ENCODE data around the gene ANKRD27. TPM values are rescaled to one million over a fixed set of nuclear protein-coding genes. Genes with fewer than 3 reads are reported as not detected.

Gene ANKRD27
- 10 to 100 TPM; 14.7 to 44.3 (median 34.6) TPM for total RNA-seq

DNA sequence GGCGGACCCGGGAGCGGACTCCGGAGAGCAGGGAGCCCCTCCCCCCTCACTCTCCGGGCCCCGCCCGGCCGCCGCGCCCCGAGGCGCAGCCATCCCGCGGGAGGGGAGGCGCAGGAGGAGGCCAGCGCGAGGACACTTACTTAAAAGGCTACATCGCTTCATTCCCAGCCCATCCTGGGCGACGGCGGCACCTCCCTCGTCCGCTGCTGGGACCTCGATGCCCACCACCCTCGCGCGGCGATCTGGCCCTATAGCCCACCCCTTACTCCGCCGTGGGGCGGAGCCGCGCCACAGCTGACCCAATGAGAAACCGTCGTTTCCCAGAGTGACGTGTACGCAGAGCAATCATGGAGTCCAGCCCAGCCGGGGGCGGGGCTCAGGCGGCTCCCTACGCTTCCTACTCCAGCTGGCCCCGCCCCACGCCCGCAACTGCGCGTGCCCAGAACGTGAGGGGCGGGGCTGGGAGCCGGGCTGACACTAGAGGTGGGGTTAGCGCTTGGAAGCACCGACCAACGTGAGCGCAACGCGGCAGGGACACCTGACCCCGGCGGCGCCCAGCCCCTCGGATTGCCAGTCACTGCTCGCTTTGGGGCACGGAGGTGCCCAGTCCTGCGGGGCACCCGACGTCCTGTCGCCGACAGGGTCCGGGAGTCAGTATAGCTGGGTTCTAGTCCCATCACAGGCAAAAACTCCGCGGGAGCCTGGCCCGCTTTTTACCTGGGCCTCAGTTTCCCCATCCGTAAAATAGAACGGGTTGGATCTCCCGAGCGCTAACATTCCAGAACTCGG is at the start of gene ANKRD27:
TSS of gene ANKRD27 (minus strand) at position 250 of the 789 bp plus-strand sequence. CDS start 16,165 bp downstream, outside the sequence.
- Histone ChIP-seq H3K9me3 (no peaks in the 10 kb centered on the region), H3K36me3 (no peaks in the 10 kb centered on the region), H3K27ac (peak within 1 kb of the TSS; percentile 85 to 93 (median 87)), H3K4me3 (peak within 1 kb of the TSS; percentile 64 to 88 (median 84)), H3K4me1 (peaks cover 9 to 35% (median 27%) of the 10 kb centered on the region in 4 donors), H3K27me3 (peaks cover 31% of the 10 kb centered on the region)
- WGBS, 2 donors (ENCODE audit: low coverage in 1 of 2), result 0 to 1% methylated on average over 19 to 34 of the region's 75 CpGs
- TF ChIP-seq POLR2AphosphoS5 (IDR thresholded peaks at IDR 0.05) (peak; percentile 72 to 77 (median 72)), POLR2A (IDR thresholded peaks at IDR 0.05) (peak; percentile 64)
- TF ChIP-seq, protein P1, sequence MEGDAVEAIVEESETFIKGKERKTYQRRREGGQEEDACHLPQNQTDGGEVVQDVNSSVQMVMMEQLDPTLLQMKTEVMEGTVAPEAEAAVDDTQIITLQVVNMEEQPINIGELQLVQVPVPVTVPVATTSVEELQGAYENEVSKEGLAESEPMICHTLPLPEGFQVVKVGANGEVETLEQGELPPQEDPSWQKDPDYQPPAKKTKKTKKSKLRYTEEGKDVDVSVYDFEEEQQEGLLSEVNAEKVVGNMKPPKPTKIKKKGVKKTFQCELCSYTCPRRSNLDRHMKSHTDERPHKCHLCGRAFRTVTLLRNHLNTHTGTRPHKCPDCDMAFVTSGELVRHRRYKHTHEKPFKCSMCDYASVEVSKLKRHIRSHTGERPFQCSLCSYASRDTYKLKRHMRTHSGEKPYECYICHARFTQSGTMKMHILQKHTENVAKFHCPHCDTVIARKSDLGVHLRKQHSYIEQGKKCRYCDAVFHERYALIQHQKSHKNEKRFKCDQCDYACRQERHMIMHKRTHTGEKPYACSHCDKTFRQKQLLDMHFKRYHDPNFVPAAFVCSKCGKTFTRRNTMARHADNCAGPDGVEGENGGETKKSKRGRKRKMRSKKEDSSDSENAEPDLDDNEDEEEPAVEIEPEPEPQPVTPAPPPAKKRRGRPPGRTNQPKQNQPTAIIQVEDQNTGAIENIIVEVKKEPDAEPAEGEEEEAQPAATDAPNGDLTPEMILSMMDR (IDR thresholded peaks at IDR 0.05), result no peak
- intact Hi-C loops (cut with DNase I; ENCODE audit: low total_unique reads) (no loop called here), in situ Hi-C loops (cut with MboI; ENCODE audit: low pct_ligation_motif_present in 1 of 4, low pct_unique_long_range_greater_than_20kb in 1 of 4, low sequenced_read_pairs in 3 of 4) (no loop called here)
- DNase-seq, result peak; percentile 99

DNA sequence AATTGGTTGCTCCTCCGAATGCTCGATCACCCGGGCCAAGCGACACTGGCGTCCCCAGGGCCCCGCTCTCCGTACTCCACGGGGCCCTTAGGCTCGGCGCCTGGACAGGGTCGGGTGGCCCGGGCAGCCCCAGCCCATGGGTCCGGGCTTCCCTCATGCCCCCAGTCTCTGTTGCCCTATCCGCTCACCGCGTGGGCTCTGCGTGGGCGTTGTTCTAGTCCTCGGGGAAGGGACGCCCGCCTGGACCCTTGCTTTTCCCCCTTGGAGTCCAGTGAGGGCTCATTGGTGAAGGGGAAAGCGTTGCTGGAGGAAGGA is 45.9 kb upstream of the ANKRD27 start:
- in situ Hi-C loops (cut with MboI; ENCODE audit: low pct_ligation_motif_present in 1 of 4, low pct_unique_long_range_greater_than_20kb in 1 of 4, low sequenced_read_pairs in 3 of 4), result no loop called here

DNA sequence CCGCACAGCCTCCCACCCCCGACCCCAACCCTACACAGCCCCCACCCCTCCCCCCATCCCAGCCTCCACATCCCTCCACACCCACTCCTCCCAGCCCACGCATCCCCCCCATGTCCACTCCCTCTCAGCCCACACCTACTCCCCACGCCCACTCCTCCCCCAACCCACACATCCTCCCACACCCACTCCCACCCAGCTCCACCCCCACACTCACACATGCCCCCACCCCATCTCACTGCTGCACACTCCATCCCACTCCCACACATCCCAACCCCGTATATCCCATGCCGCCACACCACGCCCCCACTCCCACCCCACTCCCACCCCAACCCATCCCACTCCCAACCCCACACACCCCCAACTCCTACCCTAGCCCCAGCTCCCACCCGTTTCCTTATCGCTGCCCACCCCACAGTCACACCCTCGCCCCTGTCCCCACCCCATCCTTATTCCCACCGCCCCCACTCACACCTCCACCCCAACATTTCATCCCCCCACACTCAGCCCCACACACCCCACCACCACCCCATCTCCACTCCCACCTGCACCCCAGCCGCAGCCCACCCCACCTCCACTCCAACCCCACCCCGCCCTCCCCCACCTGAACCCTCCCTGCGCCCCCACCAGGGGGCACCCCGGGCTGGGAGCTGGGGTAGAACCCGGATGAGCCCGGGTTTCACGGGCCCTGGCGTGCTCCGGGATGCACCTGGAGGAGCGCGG is 45.4 kb upstream of the ANKRD27 start:
- no peaks in the 10 kb centered on the region for H3K27me3 ChIP-seq
- TF ChIP-seq, protein P1 (IDR thresholded peaks at IDR 0.05), result no peak
- TF ChIP-seq EP300 (IDR thresholded peaks at IDR 0.05; ENCODE audit: low read depth) (no peak), POLR2A (IDR thresholded peaks at IDR 0.05) (no peak), POLR2AphosphoS5 (IDR thresholded peaks at IDR 0.05) (no peak)
- H3K36me3 ChIP-seq, result no peaks in the 10 kb centered on the region
- intact Hi-C loops (cut with DNase I; ENCODE audit: low total_unique reads), result no loop called here
- H3K4me1 ChIP-seq, result no peaks in the 10 kb centered on the region
- no peak overlapping the region for H3K27ac ChIP-seq
- no peak overlapping the region for H3K4me3 ChIP-seq
- 96% methylated on average over 9 of the region's 22 CpGs; no CpG with 5 or more reads in 1 of the 2 donors for WGBS, 2 donors (ENCODE audit: low coverage in 1 of 2)
- no peaks in the 10 kb centered on the region for H3K9me3 ChIP-seq
- in situ Hi-C loops (cut with MboI; ENCODE audit: low pct_ligation_motif_present in 1 of 4, low pct_unique_long_range_greater_than_20kb in 1 of 4, low sequenced_read_pairs in 3 of 4), result no loop called here
- no peak for DNase-seq

More for the DNA sequence above, 45.9 kb upstream of the ANKRD27 start:
- no peak for DNase-seq
- intact Hi-C loops (cut with DNase I; ENCODE audit: low total_unique reads), result no loop called here
- Histone ChIP-seq H3K27me3 (no peaks in the 10 kb centered on the region), H3K4me1 (no peaks in the 10 kb centered on the region), H3K4me3 (no peak overlapping the region), H3K9me3 (no peaks in the 10 kb centered on the region), H3K36me3 (no peaks in the 10 kb centered on the region), H3K27ac (no peak overlapping the region)
- WGBS, 2 donors (ENCODE audit: low coverage in 1 of 2), result 95% methylated on average over 22 of the region's 22 CpGs; no CpG with 5 or more reads in 1 of the 2 donors
- no peak for TF ChIP-seq EP300 (IDR thresholded peaks at IDR 0.05; ENCODE audit: low read depth)
- no peak for TF ChIP-seq POLR2A (IDR thresholded peaks at IDR 0.05)
- no peak for TF ChIP-seq POLR2AphosphoS5 (IDR thresholded peaks at IDR 0.05)
- TF ChIP-seq, protein P1 (IDR thresholded peaks at IDR 0.05), result no peak

DNA sequence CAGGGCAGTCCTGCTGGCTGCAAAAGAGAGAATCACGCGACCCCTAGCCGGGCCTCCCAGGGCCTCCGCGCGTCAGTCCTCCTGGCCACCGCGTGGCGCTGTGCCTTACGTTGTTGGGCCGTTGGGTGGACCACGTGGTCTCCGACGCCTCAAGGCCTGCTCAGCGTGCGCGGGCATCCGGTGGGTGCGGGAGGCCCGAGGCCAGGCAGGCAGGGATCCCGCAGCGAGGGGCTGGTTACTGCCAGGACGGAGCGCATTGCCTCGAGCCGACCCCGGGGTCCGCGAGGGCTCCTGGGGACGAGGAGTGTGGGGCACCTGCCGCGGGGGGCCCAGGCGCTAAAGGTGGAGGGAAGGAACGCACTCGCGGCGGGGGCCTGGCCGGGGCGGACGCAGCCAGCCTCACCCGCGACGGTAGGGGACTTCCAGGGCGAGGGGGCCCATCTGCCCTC is 44.7 kb upstream of the ANKRD27 start, which contains the start of gene TDRD12:
TSS of gene TDRD12 (plus strand) at position 157 of the 449 bp plus-strand sequence. CDS start 306 bp downstream, outside the sequence.
- intact Hi-C loops (cut with DNase I; ENCODE audit: low total_unique reads) (no loop called here), in situ Hi-C loops (cut with MboI; ENCODE audit: low pct_ligation_motif_present in 1 of 4, low pct_unique_long_range_greater_than_20kb in 1 of 4, low sequenced_read_pairs in 3 of 4) (no loop called here)
- no peak within 1 kb of the TSS for H3K4me3 ChIP-seq
- no peaks in the 10 kb centered on the region for H3K36me3 ChIP-seq
- no peaks in the 10 kb centered on the region for H3K9me3 ChIP-seq
- DNase-seq, result no peak
- no peak within 1 kb of the TSS for H3K27ac ChIP-seq
- WGBS, 2 donors (ENCODE audit: low coverage in 1 of 2), result 95% methylated on average over 42 of the region's 44 CpGs; no CpG with 5 or more reads in 1 of the 2 donors
- TF ChIP-seq EP300 (IDR thresholded peaks at IDR 0.05; ENCODE audit: low read depth) (no peak), POLR2A (IDR thresholded peaks at IDR 0.05) (no peak), POLR2AphosphoS5 (IDR thresholded peaks at IDR 0.05) (no peak)
- TF ChIP-seq, protein P1 (IDR thresholded peaks at IDR 0.05), result no peak
- H3K4me1 ChIP-seq, result no peaks in the 10 kb centered on the region
- no peaks in the 10 kb centered on the region for H3K27me3 ChIP-seq
